ENCODE measurements around the gene COL8A1.

The COL8A1 gene

GRCh38 chr3:99765042-99765942 is 126.9 kb downstream of the COL8A1 start:
- DNase-seq = no peak

- no peak for DNase-seq
Measured at GRCh38 chr3:99767291-99767690, 128.9 kb downstream of the COL8A1 start.

GRCh38 chr3:99768126-99768525 is 129.7 kb downstream of the COL8A1 start:
- no peak for DNase-seq

- no peak for DNase-seq
Measured at GRCh38 chr3:99768808-99769501, 130.6 kb downstream of the COL8A1 start.

- no peak for DNase-seq
Measured at GRCh38 chr3:99772171-99772570, 133.8 kb downstream of the COL8A1 start.

GRCh38 chr3:99772671-99773070 is 134.3 kb downstream of the COL8A1 start:
- no peak for DNase-seq

- no peak for DNase-seq
Measured at GRCh38 chr3:99774467-99774866, 136.1 kb downstream of the COL8A1 start.

GRCh38 chr3:99776516-99777209 is 138.3 kb downstream of the COL8A1 start:
- no peak for DNase-seq

GRCh38 chr3:99777210-99777549 is 138.8 kb downstream of the COL8A1 start:
- DNase-seq = no peak

- DNase-seq = no peak
Measured at GRCh38 chr3:99777708-99778107, 139.3 kb downstream of the COL8A1 start.

GRCh38 chr3:99780749-99781148 is 142.4 kb downstream of the COL8A1 start:
- DNase-seq = no peak

- DNase-seq = no peak
Measured at GRCh38 chr3:99781761-99782160, 143.4 kb downstream of the COL8A1 start.

- no peak for DNase-seq
Measured at GRCh38 chr3:99783011-99783573, 144.7 kb downstream of the COL8A1 start.

GRCh38 chr3:99789011-99789721 is 150.8 kb downstream of the COL8A1 start:
- peak; percentile 8 for DNase-seq

- no peak for DNase-seq
Measured at GRCh38 chr3:99794485-99794884, 156.1 kb downstream of the COL8A1 start.

GRCh38 chr3:99795573-99795972 is 157.2 kb downstream of the COL8A1 start:
- DNase-seq = no peak

GRCh38 chr3:99799422-99799821 is 161.0 kb downstream of the COL8A1 start:
- DNase-seq = no peak

GRCh38 chr3:99803297-99803696 is 164.9 kb downstream of the COL8A1 start:
- no peak for DNase-seq

GRCh38 chr3:99805160-99805559 is 166.8 kb downstream of the COL8A1 start:
- no peak for DNase-seq

- peak; percentile 18 for DNase-seq
Measured at GRCh38 chr3:99808163-99808794, 169.9 kb downstream of the COL8A1 start.

GRCh38 chr3:99809565-99809964 is 171.2 kb downstream of the COL8A1 start:
- DNase-seq = no peak

GRCh38 chr3:99810403-99810802 is 172.0 kb downstream of the COL8A1 start:
- no peak for DNase-seq

Data from NCI-H774 (cell line).